ENCODE results near the gene DRAXIN. TPM values are rescaled to one million over a fixed set of nuclear protein-coding genes. Genes with fewer than 3 reads are reported as not detected.
A peak's percentile ranks its signal among the peaks of the same experiment; 100 is the strongest.

Gene DRAXIN
- total RNA-seq, 4 donors from 2014 or later = 0.14 to 0.16 TPM; not detected in 2

DNA sequence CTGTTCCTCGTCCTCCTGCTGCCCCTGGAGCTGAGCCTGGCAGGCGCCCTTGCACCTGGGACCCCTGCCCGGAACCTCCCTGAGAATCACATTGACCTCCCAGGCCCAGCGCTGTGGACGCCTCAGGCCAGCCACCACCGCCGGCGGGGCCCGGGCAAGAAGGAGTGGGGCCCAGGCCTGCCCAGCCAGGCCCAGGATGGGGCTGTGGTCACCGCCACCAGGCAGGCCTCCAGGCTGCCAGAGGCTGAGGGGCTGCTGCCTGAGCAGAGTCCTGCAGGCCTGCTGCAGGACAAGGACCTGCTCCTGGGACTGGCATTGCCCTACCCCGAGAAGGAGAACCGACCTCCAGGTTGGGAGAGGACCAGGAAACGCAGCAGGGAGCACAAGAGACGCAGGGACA lies 14.8 kb downstream of the DRAXIN start:
- no peaks in the 10 kb centered on the region for H3K36me3 ChIP-seq
- no peak for DNase-seq
- TF ChIP-seq, protein P1, sequence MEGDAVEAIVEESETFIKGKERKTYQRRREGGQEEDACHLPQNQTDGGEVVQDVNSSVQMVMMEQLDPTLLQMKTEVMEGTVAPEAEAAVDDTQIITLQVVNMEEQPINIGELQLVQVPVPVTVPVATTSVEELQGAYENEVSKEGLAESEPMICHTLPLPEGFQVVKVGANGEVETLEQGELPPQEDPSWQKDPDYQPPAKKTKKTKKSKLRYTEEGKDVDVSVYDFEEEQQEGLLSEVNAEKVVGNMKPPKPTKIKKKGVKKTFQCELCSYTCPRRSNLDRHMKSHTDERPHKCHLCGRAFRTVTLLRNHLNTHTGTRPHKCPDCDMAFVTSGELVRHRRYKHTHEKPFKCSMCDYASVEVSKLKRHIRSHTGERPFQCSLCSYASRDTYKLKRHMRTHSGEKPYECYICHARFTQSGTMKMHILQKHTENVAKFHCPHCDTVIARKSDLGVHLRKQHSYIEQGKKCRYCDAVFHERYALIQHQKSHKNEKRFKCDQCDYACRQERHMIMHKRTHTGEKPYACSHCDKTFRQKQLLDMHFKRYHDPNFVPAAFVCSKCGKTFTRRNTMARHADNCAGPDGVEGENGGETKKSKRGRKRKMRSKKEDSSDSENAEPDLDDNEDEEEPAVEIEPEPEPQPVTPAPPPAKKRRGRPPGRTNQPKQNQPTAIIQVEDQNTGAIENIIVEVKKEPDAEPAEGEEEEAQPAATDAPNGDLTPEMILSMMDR (IDR thresholded peaks at IDR 0.05) = no peak
- TF ChIP-seq POLR2AphosphoS5 (IDR thresholded peaks at IDR 0.05) (no peak), EP300 (IDR thresholded peaks at IDR 0.05; ENCODE audit: low read depth) (no peak), POLR2A (IDR thresholded peaks at IDR 0.05) (no peak)
- no peak overlapping the region for H3K27ac ChIP-seq
- 88 to 96% methylated on average over 4 to 14 of the region's 14 CpGs for WGBS, 2 donors (ENCODE audit: low coverage in 1 of 2)
- no peak overlapping the region for H3K4me3 ChIP-seq
- H3K27me3 ChIP-seq = peaks cover 30% of the 10 kb centered on the region
- H3K4me1 ChIP-seq = no peaks in the 10 kb centered on the region
- in situ Hi-C loops (cut with MboI; ENCODE audit: low pct_ligation_motif_present in 1 of 4, low pct_unique_long_range_greater_than_20kb in 1 of 4, low sequenced_read_pairs in 3 of 4) = no loop called here
- intact Hi-C loops (cut with DNase I; ENCODE audit: low total_unique reads) = no loop called here
- H3K9me3 ChIP-seq = no peaks in the 10 kb centered on the region

DNA sequence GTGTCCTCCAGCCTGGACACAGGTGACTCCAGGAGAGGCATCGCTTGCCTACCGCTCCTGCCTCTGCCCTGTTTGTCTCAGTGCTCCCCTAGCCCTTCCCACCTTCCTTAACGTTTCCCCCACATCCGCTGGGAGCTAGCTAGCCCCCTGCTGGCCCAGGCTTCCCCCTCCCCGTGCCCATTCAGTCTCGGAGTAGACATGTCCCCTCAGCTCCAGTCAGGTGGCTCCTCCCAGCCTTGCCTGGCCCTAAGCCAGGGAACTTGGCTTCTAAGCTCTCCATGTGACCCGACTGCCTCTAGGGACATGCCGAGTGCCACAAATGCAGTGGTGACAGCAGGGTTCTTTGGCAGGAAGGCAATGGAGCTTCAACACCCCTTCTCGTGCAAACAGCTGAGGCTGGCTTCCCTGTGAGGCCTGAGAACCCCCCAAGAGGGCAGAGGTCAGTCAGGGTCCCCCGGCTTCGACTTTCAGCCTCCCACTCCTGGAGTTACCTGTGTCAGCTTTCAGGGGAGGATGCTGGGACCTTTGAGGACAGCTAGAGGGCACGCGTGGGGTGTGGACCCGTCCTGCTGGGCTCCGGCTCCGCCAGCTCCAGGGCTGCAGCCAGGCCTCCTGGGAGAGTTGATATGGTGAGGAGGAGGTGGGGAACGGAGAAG lies 16.2 kb downstream of the DRAXIN start:
- H3K27me3 ChIP-seq = peaks cover 31% of the 10 kb centered on the region
- TF ChIP-seq POLR2AphosphoS5 (IDR thresholded peaks at IDR 0.05) (no peak), POLR2A (IDR thresholded peaks at IDR 0.05) (no peak), EP300 (IDR thresholded peaks at IDR 0.05; ENCODE audit: low read depth) (no peak)
- TF ChIP-seq, protein P1 (IDR thresholded peaks at IDR 0.05) = no peak
- peak; percentile 28 for DNase-seq
- 43 to 50% methylated on average over 5 to 17 of the region's 17 CpGs for WGBS, 2 donors (ENCODE audit: low coverage in 1 of 2)
- H3K4me3 ChIP-seq = no peak overlapping the region
- no peak overlapping the region for H3K27ac ChIP-seq
- intact Hi-C loops (cut with DNase I; ENCODE audit: low total_unique reads) (no loop called here), in situ Hi-C loops (cut with MboI; ENCODE audit: low pct_ligation_motif_present in 1 of 4, low pct_unique_long_range_greater_than_20kb in 1 of 4, low sequenced_read_pairs in 3 of 4) (no loop called here)
- H3K36me3 ChIP-seq = no peaks in the 10 kb centered on the region
- no peaks in the 10 kb centered on the region for H3K9me3 ChIP-seq
- H3K4me1 ChIP-seq = no peaks in the 10 kb centered on the region

DNA sequence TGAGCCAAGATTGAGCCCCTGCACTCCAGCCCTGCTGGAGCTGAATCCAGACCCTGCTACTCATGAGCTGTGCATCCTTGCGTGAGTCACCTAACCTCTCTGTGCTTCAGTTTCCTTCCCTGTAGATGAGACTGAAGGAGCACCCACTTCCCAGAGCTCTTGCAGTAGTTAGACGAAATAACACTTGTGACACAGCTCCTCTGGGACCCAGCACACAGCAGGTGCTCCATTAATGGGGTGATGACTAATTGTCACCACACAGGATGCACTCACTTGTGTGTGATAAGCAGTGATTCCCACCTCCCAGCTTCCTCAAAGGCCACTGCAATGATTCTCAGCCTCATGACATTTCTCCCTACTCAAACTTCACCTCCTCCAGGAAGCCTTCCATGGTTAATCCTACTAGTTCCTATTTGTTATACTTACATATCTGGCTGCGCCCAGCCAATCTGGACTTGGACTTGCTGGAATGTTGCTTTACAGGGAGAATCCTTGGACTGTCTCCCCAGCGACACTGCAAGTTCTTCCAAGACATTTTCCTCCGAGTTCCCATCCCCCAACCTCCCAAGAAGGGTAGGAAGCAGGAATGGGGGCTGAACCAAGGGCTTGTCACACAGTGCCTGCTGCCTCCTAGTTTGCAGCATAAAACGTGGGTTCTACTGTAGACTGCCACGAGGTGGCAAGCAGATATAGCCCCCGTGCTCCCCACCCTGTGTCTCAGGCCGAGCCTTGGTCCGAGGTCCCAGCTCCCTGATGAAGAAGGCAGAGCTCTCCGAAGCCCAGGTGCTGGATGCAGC lies 17.2 kb downstream of the DRAXIN start:
- Histone ChIP-seq H3K36me3 (no peaks in the 10 kb centered on the region), H3K4me1 (no peaks in the 10 kb centered on the region), H3K27ac (no peak overlapping the region), H3K27me3 (peaks cover 23% of the 10 kb centered on the region), H3K9me3 (no peaks in the 10 kb centered on the region), H3K4me3 (no peak overlapping the region)
- intact Hi-C loops (cut with DNase I; ENCODE audit: low total_unique reads) = no loop called here
- no peak for DNase-seq
- WGBS, 2 donors (ENCODE audit: low coverage in 1 of 2) = 66 to 100% methylated on average over 1 to 11 of the region's 11 CpGs
- TF ChIP-seq, protein P1 (IDR thresholded peaks at IDR 0.05) = no peak
- no peak for TF ChIP-seq POLR2A (IDR thresholded peaks at IDR 0.05)
- no peak for TF ChIP-seq EP300 (IDR thresholded peaks at IDR 0.05; ENCODE audit: low read depth)
- TF ChIP-seq POLR2AphosphoS5 (IDR thresholded peaks at IDR 0.05) = no peak
- in situ Hi-C loops (cut with MboI; ENCODE audit: low pct_ligation_motif_present in 1 of 4, low pct_unique_long_range_greater_than_20kb in 1 of 4, low sequenced_read_pairs in 3 of 4) = no loop called here

DNA sequence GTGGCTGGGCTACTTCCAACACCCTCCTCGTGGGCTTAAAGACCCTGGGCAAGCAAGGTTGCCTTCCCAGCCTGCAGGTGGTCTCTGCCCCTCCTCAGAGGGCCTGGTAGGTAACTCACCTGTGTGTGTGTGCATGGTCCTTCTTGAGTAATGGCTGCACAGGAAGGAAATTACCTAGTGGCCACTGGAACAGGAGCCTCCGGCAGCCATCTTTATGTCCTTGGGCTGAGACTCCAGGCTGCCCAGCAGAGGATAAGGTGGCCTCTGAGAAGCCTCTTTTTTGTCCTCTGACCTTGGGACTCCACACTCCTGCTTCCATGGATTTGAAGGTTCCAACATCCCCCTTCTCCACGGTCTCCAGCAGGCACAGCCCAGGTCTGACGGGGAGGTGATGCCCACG lies 20.0 kb downstream of the DRAXIN start:
- intact Hi-C loops (cut with DNase I; ENCODE audit: low total_unique reads) (no loop called here), in situ Hi-C loops (cut with MboI; ENCODE audit: low pct_ligation_motif_present in 1 of 4, low pct_unique_long_range_greater_than_20kb in 1 of 4, low sequenced_read_pairs in 3 of 4) (loop anchor here in 3 of 4 donors (10.0 kb wide), 1 partner anchor 47 kb away; the partner anchor contains the start of gene FBXO6 (in 3 of the 3))
- H3K9me3 ChIP-seq = no peaks in the 10 kb centered on the region
- TF ChIP-seq, protein P1 (IDR thresholded peaks at IDR 0.05) = no peak
- TF ChIP-seq EP300 (IDR thresholded peaks at IDR 0.05; ENCODE audit: low read depth) (no peak), POLR2AphosphoS5 (IDR thresholded peaks at IDR 0.05) (no peak), POLR2A (IDR thresholded peaks at IDR 0.05) (no peak)
- no peaks in the 10 kb centered on the region for H3K4me1 ChIP-seq
- no peak overlapping the region for H3K4me3 ChIP-seq
- DNase-seq = no peak
- no peaks in the 10 kb centered on the region for H3K36me3 ChIP-seq
- H3K27ac ChIP-seq = no peak overlapping the region
- WGBS, 2 donors (ENCODE audit: low coverage in 1 of 2) = 85% methylated on average over 5 of the region's 5 CpGs; no CpG with 5 or more reads in 1 of the 2 donors
- peaks cover 10% of the 10 kb centered on the region for H3K27me3 ChIP-seq
